ENCODE data around the gene PHETA2.
A peak's percentile ranks its signal among the peaks of the same experiment; 100 is the strongest.

PHETA2 gene, protein sequence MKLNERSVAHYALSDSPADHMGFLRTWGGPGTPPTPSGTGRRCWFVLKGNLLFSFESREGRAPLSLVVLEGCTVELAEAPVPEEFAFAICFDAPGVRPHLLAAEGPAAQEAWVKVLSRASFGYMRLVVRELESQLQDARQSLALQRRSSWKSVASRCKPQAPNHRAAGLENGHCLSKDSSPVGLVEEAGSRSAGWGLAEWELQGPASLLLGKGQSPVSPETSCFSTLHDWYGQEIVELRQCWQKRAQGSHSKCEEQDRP
- total RNA-seq = 1.2 to 9.6 (median 4.4) reads per million in 18 experiments

GRCh38 chr22:42074132-42074811, at the start of gene PHETA2:
PHETA2 (plus strand) TSS chr22:42074248; CDS start chr22:42077294, 3,046 bp downstream.
- DNase-seq = peak; percentile 18 to 36

- no peak for DNase-seq
Observed at GRCh38 chr22:42025421-42025820, 48.6 kb upstream of the PHETA2 start.

DNA sequence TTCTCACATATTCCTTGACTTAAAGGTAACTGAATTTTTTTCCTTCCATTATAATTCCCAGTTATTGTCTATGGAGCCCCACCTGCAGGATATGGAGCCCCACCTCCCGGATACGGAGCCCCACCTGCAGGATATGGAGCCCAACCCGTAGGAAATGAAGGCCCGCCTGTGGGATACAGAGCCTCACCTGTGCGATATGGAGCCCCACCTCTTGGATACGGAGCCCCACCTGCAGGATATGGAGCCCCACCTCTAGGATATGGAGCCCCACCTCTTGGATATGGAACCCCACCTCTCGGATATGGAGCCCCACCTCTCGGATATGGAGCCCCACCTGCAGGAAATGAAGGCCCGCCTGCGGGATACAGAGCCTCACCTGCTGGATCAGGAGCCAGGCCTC, 47.3 kb upstream of the PHETA2 start:
- DNase-seq = no peak

GRCh38 chr22:42033263-42034181, 40.5 kb upstream of the PHETA2 start:
- DNase-seq = no peak

DNA sequence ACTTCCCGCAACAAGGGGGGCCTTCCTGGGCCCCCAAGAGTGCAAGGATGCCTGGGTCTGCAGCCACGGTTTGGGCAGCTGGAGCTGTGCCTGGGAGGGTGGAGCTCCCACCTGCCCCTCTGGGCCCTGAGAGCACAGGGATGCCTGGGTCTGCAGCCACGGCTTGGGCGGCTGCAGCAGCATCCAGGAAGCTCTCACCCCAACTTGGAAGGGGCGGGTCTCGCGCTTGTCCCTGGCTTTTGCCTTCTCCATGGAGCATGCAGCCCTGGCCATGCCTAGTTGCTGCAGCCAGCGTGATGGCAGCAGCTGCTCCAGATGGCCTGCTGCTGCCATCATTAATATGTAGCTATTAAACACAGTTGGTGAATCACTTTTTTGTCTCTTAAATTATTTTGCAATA, 38.8 kb upstream of the PHETA2 start:
- DNase-seq = no peak

- DNase-seq = no peak
Observed at GRCh38 chr22:42039271-42039670, 34.8 kb upstream of the PHETA2 start.

DNA sequence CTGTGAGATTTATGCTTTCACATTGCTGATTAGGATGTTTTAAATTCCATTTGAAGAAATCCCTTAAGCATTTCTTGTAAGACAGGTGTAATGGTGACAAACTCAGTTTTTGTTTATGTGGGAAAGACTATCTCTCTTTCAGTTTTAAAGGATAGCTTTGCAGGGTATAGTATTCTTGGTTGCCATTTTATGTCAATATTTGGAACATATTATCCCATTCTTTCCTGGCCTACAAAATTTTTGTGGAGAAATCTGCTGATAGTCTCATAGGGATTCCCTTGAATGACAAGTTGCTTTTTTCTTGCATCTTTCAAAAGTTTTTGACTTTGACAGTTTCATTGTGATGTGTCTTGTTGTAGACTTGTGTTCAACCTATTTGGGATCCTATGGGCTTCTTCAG, 32.3 kb upstream of the PHETA2 start:
- no peak for DNase-seq

DNA sequence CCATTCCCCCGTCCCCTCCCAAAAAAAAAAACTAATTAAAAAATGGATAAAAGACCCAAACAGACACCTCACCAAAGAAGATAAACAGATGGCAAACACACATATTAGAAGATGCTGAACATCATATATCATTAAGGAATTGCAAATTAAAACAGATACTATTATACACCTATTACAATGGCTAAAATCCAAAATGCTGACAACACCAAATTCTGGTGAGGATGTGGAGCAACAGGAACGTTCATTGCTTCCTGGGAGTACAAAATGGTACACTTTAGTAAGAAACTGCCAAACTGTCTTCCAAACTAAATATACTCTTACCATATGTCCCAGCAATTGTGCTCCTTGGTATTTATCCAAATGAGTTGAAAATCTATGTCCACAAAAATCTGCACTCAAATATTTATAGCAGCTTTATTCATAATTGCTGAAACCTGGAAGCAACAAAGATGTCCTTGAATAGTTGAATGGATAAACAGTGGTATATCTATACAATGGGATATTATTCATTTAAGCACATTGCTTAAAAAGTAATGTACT, 23.3 kb upstream of the PHETA2 start:
- DNase-seq = no peak

DNA sequence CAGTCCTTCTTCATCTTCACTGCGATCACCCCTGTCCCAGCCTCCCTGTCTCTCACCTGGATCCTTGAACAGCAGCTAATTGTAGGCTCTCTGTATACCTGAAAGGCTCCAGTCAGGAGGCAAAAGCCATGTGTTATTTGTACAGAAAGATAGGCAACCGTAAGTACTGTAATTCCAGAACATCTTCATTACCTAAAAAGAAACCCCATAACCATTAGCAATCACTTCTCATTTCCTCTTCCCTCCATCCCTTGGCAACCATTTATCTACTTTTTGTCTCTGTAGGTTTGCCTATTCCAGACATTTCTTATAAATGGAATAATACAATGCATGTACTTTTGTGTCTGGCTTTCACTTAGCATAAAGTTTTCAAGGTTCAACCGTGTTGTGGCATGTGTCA, 21.3 kb upstream of the PHETA2 start:
- no peak for DNase-seq

DNA sequence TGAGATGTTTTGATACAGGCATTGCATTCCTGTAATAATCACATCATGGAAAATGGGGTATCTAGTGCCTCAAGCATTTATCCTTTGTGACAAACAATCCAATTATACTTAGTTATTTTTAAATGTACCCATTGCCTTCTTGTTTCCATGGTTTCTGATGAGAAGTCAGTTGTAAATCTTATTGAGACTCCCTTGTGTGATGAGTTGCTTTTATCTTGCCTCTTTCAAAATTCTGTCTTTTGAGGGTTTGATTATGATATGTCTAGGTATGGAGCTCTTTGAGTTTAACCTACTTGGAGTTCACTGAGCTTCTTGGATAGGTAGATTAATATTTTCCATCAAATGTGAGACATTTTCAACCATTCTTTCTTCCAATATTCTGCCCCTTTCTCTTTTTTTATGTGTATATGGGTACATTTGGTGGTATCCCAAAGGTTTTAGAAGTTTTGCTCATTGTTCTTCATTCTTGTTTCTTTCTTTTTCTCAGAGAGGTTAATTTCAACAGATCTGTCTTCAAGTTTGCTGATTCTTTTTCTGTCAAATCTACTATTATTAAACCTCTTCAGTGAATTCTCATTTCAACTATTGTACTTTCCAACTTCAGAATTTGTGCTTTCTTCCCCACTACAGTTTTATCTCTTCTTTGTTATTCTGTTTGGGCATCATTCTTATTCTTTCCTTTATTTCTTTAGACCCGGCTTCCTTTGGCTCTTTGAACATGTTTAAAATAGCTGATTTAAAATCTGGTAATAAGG, 17.1 kb upstream of the PHETA2 start:
- DNase-seq = no peak

GRCh38 chr22:42060489-42060888, 13.6 kb upstream of the PHETA2 start:
- DNase-seq = no peak

GRCh38 chr22:42061041-42061440, 13.0 kb upstream of the PHETA2 start:
- no peak for DNase-seq

DNA sequence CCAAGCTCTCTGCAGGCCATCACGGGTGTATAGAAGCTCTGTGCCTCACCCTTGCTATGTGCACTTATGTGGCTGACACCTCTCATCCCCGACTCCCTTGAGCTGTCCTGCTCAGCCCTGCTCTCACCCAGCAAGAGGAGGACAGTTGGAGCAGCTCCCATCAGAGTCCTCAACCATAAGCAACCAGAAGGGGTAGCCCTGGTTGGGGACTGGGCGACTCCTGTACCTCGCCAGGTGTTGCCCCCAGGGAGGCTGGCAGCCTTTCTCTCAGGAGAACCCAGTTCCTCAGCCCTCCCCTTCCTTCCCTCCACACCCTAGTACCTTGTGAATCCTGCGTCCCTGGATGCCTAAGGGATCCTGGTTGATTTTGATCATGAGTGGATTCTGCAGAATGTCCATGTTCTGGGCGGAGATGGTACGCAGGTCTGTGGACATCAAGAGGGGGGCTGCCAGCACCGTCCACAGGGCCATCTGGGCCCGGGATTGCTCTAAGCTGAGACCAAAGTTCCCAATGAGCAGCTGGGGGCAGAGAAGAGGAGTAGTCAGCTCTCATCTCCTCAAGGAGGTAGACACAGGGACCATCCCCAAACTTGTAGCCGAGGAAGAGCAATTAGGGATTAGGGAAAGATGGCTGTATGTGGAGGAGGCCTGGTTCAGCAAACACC, 11.4 kb upstream of the PHETA2 start:
- DNase-seq = no peak

- no peak for DNase-seq
Observed at GRCh38 chr22:42064629-42065028, 9.4 kb upstream of the PHETA2 start.

- no peak for DNase-seq
Observed at GRCh38 chr22:42065438-42066125, 8.5 kb upstream of the PHETA2 start.

DNA sequence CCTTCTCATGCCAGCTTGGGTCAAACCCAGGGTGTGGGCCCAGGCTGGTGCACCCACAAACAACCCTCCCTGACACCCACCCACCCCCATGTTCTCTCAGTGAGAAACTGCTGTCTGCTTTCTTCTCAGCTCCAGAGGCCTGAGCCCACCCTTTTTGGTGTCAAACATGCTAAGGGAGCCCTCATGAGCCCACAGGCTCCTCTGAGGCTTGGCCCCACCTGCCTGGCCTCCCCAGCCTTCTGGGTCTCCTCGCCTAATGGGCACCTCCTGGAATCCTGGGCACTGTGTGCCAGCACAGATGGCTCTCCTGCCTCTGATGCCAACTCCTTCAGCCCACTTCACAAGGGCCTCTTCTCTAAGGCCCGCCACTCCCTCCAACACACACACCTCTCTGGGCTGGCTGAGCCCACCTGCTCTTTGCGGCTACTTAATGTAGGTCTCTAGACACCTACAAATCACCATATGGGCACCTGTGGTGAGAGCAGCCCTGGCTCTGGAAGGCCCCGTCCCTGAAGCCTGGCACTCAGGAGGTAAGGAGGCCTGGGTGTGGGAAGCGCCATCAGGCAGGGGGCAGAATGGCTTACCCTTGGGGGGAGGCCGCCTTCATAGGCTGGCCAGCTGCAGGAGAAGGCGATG, 7.8 kb upstream of the PHETA2 start:
- DNase-seq = no peak

DNA sequence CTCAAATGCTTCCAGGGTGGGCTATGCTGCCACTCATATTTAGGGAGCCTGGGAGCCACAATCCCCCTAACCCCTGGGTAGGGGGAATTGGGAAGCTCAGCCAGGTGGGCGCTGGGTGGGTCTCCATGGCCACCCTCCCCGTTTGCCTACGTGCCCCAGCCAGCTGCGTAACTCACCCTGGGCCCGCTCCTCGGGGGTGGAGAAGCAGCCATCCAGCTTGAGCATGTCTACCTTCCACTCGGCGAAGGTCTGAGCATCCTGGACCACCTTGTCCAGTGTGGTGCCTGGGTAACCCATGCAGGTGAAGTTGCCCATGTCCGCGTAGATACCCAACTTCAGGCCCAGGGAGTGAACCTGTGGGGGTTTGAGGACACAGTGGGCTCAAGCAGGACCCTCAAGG, 7.1 kb upstream of the PHETA2 start:
- no peak for DNase-seq

DNA sequence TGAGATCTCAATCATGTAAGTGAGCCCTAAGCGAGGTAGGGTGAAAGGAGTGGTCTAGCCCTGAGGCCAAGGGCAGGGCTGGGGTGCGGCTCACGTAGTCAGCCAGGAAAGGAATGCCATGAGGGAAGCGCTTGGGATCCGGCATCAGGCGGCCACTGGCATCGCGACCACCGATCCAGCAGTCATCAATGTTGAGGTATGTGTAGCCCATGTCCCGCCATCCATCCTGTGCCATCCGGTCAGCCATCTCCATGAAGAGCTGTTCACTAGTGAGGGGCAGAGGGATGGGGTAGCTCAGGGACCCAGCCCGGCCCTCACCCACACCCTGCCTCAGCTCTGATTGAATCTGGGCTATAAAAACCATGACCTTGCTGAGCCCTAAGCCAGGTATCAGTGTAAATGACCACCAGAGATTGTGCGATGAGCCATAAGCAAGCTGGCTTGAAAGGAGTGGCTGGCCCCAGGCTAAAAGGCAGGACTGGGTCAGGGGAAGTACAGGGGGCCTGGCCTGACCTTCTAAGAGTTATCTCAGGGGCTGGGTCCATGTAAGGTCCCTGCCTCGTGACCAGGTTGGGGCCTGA, 6.3 kb upstream of the PHETA2 start:
- DNase-seq = no peak

- no peak for DNase-seq
Observed at GRCh38 chr22:42068291-42068690, 5.8 kb upstream of the PHETA2 start.

All from inflammatory macrophage (primary cell).